ENCODE results near the gene RAI14.
"Not testable (repeated sequence)": the region's sequence is repeated elsewhere in the genome, so short reads cannot be mapped to it uniquely, and the experiment has no call there.

RAI14 gene

GRCh38 chr5:34736445-34737115 lies 80.5 kb downstream of the RAI14 start:
- DNase-seq, result no peak

GRCh38 chr5:34737731-34738130 lies 81.6 kb downstream of the RAI14 start:
- no peak for DNase-seq

GRCh38 chr5:34738381-34738780 lies 82.3 kb downstream of the RAI14 start:
- no peak for DNase-seq

- DNase-seq, result no peak
Measured at GRCh38 chr5:34740389-34740806, 84.3 kb downstream of the RAI14 start.

GRCh38 chr5:34742061-34742460 lies 85.9 kb downstream of the RAI14 start:
- no peak for DNase-seq

GRCh38 chr5:34743878-34744277 lies 87.8 kb downstream of the RAI14 start:
- DNase-seq, result no peak

- no peak for DNase-seq
Measured at GRCh38 chr5:34748431-34748830, 92.3 kb downstream of the RAI14 start.

- no peak for DNase-seq
Measured at GRCh38 chr5:34749431-34749873, 93.3 kb downstream of the RAI14 start.

GRCh38 chr5:34750206-34750605 lies 94.1 kb downstream of the RAI14 start:
- no peak for DNase-seq

- DNase-seq, result no peak
Measured at GRCh38 chr5:34751807-34752736, 95.9 kb downstream of the RAI14 start.

GRCh38 chr5:34753236-34753635 lies 97.1 kb downstream of the RAI14 start:
- DNase-seq, result not testable (repeated sequence)

- no peak for DNase-seq
Measured at GRCh38 chr5:34755926-34756325, 99.8 kb downstream of the RAI14 start.

GRCh38 chr5:34756781-34757624 lies 100.9 kb downstream of the RAI14 start:
- DNase-seq, result no peak

GRCh38 chr5:34758514-34758913 lies 102.4 kb downstream of the RAI14 start:
- DNase-seq, result no peak

- DNase-seq, result not testable (repeated sequence)
Measured at GRCh38 chr5:34759213-34759612, 103.1 kb downstream of the RAI14 start.

- no peak for DNase-seq
Measured at GRCh38 chr5:34765662-34766061, 109.5 kb downstream of the RAI14 start.

- no peak for DNase-seq
Measured at GRCh38 chr5:34767180-34767579, 111.1 kb downstream of the RAI14 start.

GRCh38 chr5:34770486-34770885 lies 114.4 kb downstream of the RAI14 start:
- no peak for DNase-seq

GRCh38 chr5:34771076-34771475 lies 114.9 kb downstream of the RAI14 start:
- no peak for DNase-seq

- no peak for DNase-seq
Measured at GRCh38 chr5:34772267-34773098, 116.4 kb downstream of the RAI14 start.

GRCh38 chr5:34774139-34774538 lies 118.0 kb downstream of the RAI14 start:
- no peak for DNase-seq

- DNase-seq, result not testable (repeated sequence)
Measured at GRCh38 chr5:34774678-34775077, 118.5 kb downstream of the RAI14 start.

All from GF-D8 (cell line).